Heart right ventricle (tissue), 16 donors: Measurements from ENCODE around the gene ABCD4. TPM values are rescaled to one million over a fixed set of nuclear protein-coding genes. Genes with fewer than 3 reads are reported as not detected.
"Not testable (repeated sequence)": the region's sequence is repeated elsewhere in the genome, so short reads cannot be mapped to it uniquely, and the experiment has no call there.

ENCODE experiments used
- ATAC-seq, 8 donors: fragments of 200-7000 bp; cut with Tn5 transposase; one replicate each; pipeline ENCODE4 v1.9.1; 2020; ENCODE audit warnings: mild to moderate bottlenecking in 8 of 8, moderate library complexity in 8 of 8, moderate number of reproducible peaks in 1 of 8
- DNase-seq, 2 donors: peaks; one replicate each; pipeline ENCODE4 v3.0.0-alpha.2; 2020
- H3K27ac ChIP-seq, 10 donors: fragments of 200-600 bp; sonication (generic) in 2 of 10; one replicate each; pipeline versions ENCODE4 v1.5.0 to v1.8.0; 2020 to 2022; ENCODE audit warnings: mild to moderate bottlenecking in 3 of 10
- H3K27me3 ChIP-seq, 7 donors: fragments of 200-600 bp; one replicate each; pipeline ENCODE4 v1.8.0; 2021 to 2022; ENCODE audit warnings: mild to moderate bottlenecking in 2 of 7
- H3K36me3 ChIP-seq, 9 donors: fragments of 200-600 bp; sonication (generic) in 1 of 9; one replicate each; pipeline versions ENCODE4 v1.5.0 to v1.8.0; 2020 to 2022; ENCODE audit warnings: mild to moderate bottlenecking in 2 of 9
- H3K4me1 ChIP-seq, 9 donors: fragments of 200-600 bp; sonication (generic) in 1 of 9; one replicate each; pipeline versions ENCODE4 v1.5.0 to v1.8.0; 2020 to 2022; ENCODE audit warnings: mild to moderate bottlenecking in 4 of 9
- H3K4me3 ChIP-seq, 10 donors: fragments of 200-600 bp; sonication (generic) in 2 of 10; one replicate each; pipeline versions ENCODE4 v1.5.0 to v1.8.0; 2020 to 2022; ENCODE audit warnings: mild to moderate bottlenecking in 7 of 10, moderate library complexity in 2 of 10
- H3K9me3 ChIP-seq, 11 donors: fragments of 200-600 bp in 10 of 11; sonication (generic) in 2 of 11; one replicate each; pipeline versions ENCODE4 v1.5.0 to v1.8.0; 2013 to 2022; ENCODE audit warnings: mild to moderate bottlenecking in 2 of 11, control low read depth in 1 of 11, moderate library complexity in 1 of 11
- CTCF ChIP-seq, 9 donors: fragments of 200-600 bp; sonication (generic) in 2 of 9; IDR thresholded peaks; one replicate each; pipeline versions ENCODE4 v1.5.0 to v1.8.0; 2021 to 2022; ENCODE audit warnings: antibody characterized with exemption in 9 of 9, mild to moderate bottlenecking in 5 of 9, moderate library complexity in 1 of 9
- WGBS, 2 donors: extraction: QIAGEN DNeasy Blood & Tissue Kit; methylation state at CpG; one replicate each; pipeline ENCODE4 v1.1.7; 2013; ENCODE audit warnings: inconsistent platforms in 1 of 2; 5-methylcytosine and 5-hydroxymethylcytosine counted together
- intact Hi-C, 10 donors: fragments of 100-400 bp; cut with DNase I; formaldehyde crosslinking; loops; one replicate each; pipeline versions ENCODE4 v1.11.1 to v1.14.2; 2022
- polyA plus RNA-seq, 2 donors: library from polyadenylated mRNA; stranded (reverse); fragments of 200-250 nt; gene quantifications; one replicate each; pipeline ENCODE4 v1.2.3, GENCODE V29; 2013
- total RNA-seq, 10 donors: library from RNA; stranded (reverse); fragmentation: NEBNext Ultra II Directional in 3 of 10; extraction: Animal tissue kit (Norgen Biotek cat#: 25700) in 3 of 10; gene quantifications; one replicate each; pipeline versions ENCODE4 v1.2.1 to v1.2.4, GENCODE V29; 2021 to 2023
- donor health status: Arrhythmogenic right ventricular cardiomyopathy.
- donor health status: ischemic (EF 13 %, LVEDD 7.1; RV severe dilation, severe dysfunction).
- donor health status: healthy with polysubstance abuse.
- donor health status: DM: no; HTN: yes; CAD: no.
- donor health status: DM: no; HTN: no; CAD: no.
- donor health status: ischemic (EF 25% LVEDD 6.9; RV normal size, moderate dysfunction).
- donor health status: ischemic (EF 25% LVEDD 5.7; RV mildly dilated, moderate dysfunction).
- donor health status: healthy.
- donor health status: DM: yes; HTN: yes; CAD: no.
- donor health status: Ischemic cardiomyopathy.
- donor health status: ischemic (EF 35%, LVEDD 5.7; RV mildly dilated, moderate dysfunction).
- donor health status: nonischemic (EF 11% LVEDD 7.7; RV severe dilation, severe dysfunction).
- donor health status: DM: yes; HTN: yes; CAD: no.
- donor health status: PGD.
- donor health status: ischemic (EF 29% LVEDD 5.4; RV normal size, mild dysfunction).
- donor health status: nonischemic (EF 23%, LVEDD 6.1; RV moderate dilation, normal function).

ABCD4 gene
- total and polyA plus RNA-seq, 12 donors: 17.8 to 76.4 (median 22.0) TPM

DNA sequence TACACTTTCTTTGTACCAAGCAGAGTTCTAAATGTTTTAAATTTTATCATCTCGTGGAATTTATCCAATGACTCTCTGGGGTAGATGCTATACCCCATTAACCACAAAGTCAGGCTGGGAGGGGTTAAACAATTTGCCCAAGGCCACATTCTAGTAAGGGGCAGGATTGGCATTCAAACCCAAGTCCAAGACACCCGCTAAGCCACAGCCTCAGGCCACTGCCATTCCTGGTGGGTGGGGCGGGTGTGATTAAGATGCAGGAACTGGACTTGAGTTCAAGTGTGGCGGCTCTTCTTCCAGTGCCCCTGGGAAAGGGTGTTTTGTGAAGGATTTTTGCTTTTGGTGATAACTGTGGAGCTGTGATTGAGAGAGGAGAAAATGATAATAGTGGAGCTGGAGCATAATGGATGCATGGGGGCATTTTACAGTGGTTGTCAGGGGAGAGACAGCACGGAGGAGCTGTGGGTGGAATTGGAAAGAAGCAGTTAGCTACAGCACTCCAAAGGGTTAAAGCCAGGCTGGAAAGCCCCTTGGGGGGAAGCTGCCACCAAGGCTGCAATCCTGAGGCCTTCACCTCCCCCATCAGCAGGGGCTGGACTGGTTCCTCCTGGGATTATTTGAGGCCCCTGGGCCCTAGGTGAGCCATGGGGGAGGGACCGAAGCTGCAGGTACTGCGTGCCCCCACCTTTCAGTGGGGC is 44.5 kb upstream of the ABCD4 start:
- Histone ChIP-seq H3K27me3 (peaks cover 3 to 59% (median 27%) of the 10 kb centered on the region in 7 donors), H3K4me3 (no peak overlapping the region), H3K4me1 (no peaks in the 10 kb centered on the region), H3K27ac (no peak overlapping the region), H3K36me3 (no peaks in the 10 kb centered on the region), H3K9me3 (no peaks in the 10 kb centered on the region)
- ATAC-seq: no peak
- intact Hi-C loops: no loop called here
- no peak for TF ChIP-seq CTCF (IDR thresholded peaks at IDR 0.05)
- no peak for DNase-seq
- WGBS, 2 donors: 66 to 67% methylated on average over 7 of the region's 7 CpGs

DNA sequence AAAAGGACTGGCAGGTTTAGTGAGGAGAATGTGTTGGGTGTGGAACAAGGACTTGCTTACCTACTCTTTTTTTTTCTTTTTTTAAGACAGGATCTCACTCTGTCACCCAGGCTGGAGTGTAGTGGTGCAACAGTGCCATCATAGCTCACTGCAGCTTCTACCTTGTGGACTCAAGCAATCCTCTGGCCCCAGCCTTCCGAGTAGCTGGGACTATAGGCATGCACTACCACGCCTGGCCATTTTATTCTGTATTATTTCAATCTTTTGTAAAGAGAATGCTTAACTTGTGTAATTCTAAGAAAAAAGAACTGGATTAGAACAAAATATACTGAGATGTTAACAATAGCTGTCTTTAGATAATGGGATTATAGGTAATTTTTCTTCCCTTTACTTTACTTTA is 43.6 kb upstream of the ABCD4 start:
- Histone ChIP-seq H3K4me1 (no peaks in the 10 kb centered on the region), H3K4me3 (no peak overlapping the region), H3K27ac (no peak overlapping the region), H3K9me3 (no peaks in the 10 kb centered on the region), H3K36me3 (no peaks in the 10 kb centered on the region), H3K27me3 (peaks cover 0 to 51% (median 27%) of the 10 kb centered on the region in 7 donors)
- no peak for TF ChIP-seq CTCF (IDR thresholded peaks at IDR 0.05)
- DNase-seq: no peak
- intact Hi-C loops: no loop called here
- ATAC-seq: no peak
- 70 to 73% methylated on average over 2 of the region's 2 CpGs for WGBS, 2 donors

- no peak for DNase-seq
- no peaks in the 10 kb centered on the region for H3K4me1 ChIP-seq
- intact Hi-C loops: no loop called here
- H3K27me3 ChIP-seq: peaks cover 0 to 14% (median 0%) of the 10 kb centered on the region in 7 donors
- H3K36me3 ChIP-seq: no peaks in the 10 kb centered on the region
- H3K9me3 ChIP-seq: no peaks in the 10 kb centered on the region
- no peak for TF ChIP-seq CTCF (IDR thresholded peaks at IDR 0.05)
- no peak overlapping the region for H3K4me3 ChIP-seq
- ATAC-seq: no peak
- H3K27ac ChIP-seq: no peak overlapping the region
- 79 to 83% methylated on average over 4 of the region's 4 CpGs for WGBS, 2 donors
These were observed 31.2 kb upstream of the ABCD4 start for GRCh38 chr14:74333909-74334308.

DNA sequence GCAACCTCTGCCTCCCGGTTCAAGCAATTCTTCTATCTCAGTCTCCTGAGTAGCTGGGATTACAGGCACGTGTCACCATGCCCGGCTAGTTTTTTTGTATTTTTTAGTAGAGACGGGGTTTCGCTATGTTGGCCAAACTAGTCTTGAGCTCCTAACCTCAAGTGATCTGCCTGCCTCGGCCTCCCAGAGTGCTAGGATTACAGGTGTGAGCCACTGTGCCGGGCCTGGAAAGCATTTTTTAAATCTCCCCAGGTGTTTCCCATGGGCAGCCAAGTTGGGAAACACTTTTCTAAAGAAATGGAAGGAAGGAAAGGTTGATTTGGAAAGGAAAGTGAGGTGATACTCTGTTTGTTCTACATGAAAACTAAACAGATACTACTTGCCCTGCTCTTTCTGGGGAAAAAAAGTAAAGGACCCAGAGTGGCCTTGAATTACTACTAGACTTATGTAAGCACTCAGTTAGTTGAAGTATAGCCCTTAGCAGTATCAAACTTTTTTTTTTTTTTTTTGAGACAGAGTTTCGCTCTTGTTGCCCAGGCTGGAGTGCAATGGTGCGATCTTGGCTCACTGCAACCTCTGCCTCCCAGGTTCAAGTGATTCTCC is 27.3 kb upstream of the ABCD4 start:
- WGBS, 2 donors: 68 to 78% methylated on average over 7 to 8 of the region's 9 CpGs
- ATAC-seq, intact Hi-C loops: not testable (repeated sequence)

More for the DNA sequence above, 27.3 kb upstream of the ABCD4 start:
- not testable (repeated sequence) for H3K4me3 ChIP-seq, H3K9me3 ChIP-seq, DNase-seq, H3K27ac ChIP-seq, H3K4me1 ChIP-seq, H3K36me3 ChIP-seq
- peaks cover 0 to 20% (median 9%) of the 10 kb centered on the region in 7 donors for H3K27me3 ChIP-seq
